GM12878 (cell line): ENCODE data around the gene MRTFA. TPM values are rescaled to one million over a fixed set of nuclear protein-coding genes. Genes with fewer than 3 reads are reported as not detected.

Source experiments
- ATAC-seq: fragments of 200-7000 bp; cut with Tn5 transposase; 3 replicates; pipeline ENCODE4 v1.9.1; 2020; ENCODE audit warnings: mild to moderate bottlenecking, moderate library complexity
- BruUV-seq: library from RNA; stranded (reverse); fragments of 400-500 nt; replicated peaks from 2 replicates; lab custom pipeline; 2021; lab: Mats Ljungman, UMichigan
- CTCF ChIA-PET: fragments of 300-600 bp; sonication (Branson Sonifier 250); formaldehyde crosslinking; extraction: SDS; loops from one replicate; lab custom pipeline; 2021; ENCODE audit warnings: inconsistent platforms; lab: Yijun Ruan, JAX
- POLR2A ChIA-PET: fragments of 350-600 bp; formaldehyde crosslinking; extraction: SDS; loops from one replicate; lab custom pipeline; 2021; ENCODE audit warnings: inconsistent platforms; lab: Charles Lee
- RAD21 ChIA-PET: fragments of 300-600 bp; sonication (Branson Sonifier 250); formaldehyde crosslinking; loops from one replicate; lab custom pipeline; 2023; ENCODE audit warnings: antibody characterized with exemption; ENCODE audit not compliant: unreplicated experiment; lab: Charles Lee
- SMC1A ChIA-PET: fragments of 300-600 bp; sonication (Branson Sonifier 250); formaldehyde crosslinking; loops from one replicate; lab custom pipeline; 2023; ENCODE audit not compliant: unreplicated experiment, uncharacterized antibody; lab: Charles Lee
- DNase-seq: peaks from one replicate; pipeline ENCODE4 v3.0.0-alpha.2; 2011; ENCODE audit warnings: low read depth, low spot score
- FAIRE-seq: peaks from 3 replicates; lab custom pipeline; 2011; peaks lifted over from hg19 to GRCh38; lab: Jason Lieb, UNC
- H2AFZ ChIP-seq: 2 replicates; pipeline ENCODE4 v1.6.0; 2011; ENCODE audit warnings: low read depth, low read length, control low read depth; ENCODE audit not compliant: control insufficient read depth
- H3K27ac ChIP-seq: 2 replicates; pipeline ENCODE4 v1.5.1; 2011; ENCODE audit warnings: control low read depth; ENCODE audit not compliant: control insufficient read depth, insufficient read depth
- H3K27me3 ChIP-seq, 2 experiments: replicated peaks in 1 of 2; 2 replicates each; pipeline versions ENCODE4 v1.6.0 to v1.6.1; 2011; ENCODE audit warnings: low read length in 1 of 2; ENCODE audit not compliant: control insufficient read depth in 2 of 2, insufficient read depth in 2 of 2
- H3K36me3 ChIP-seq, 2 experiments: 2 replicates each; pipeline ENCODE4 v1.5.1; 2011; ENCODE audit warnings: low read length in 1 of 2; ENCODE audit not compliant: control insufficient read depth in 2 of 2, insufficient read depth in 2 of 2
- H3K4me1 ChIP-seq: 2 replicates; pipeline ENCODE4 v1.6.1; 2011; ENCODE audit warnings: mild to moderate bottlenecking, low read length, moderate library complexity, mixed read lengths; ENCODE audit not compliant: control insufficient read depth, insufficient read depth
- H3K4me2 ChIP-seq: 2 replicates; pipeline ENCODE4 v1.6.0; 2011; ENCODE audit warnings: control low read depth; ENCODE audit not compliant: control insufficient read depth, insufficient read depth
- H3K4me3 ChIP-seq: fragments of 200-600 bp; sonication (generic); 2 replicates; pipeline ENCODE4 v1.5.1; 2016
- H3K79me2 ChIP-seq: 2 replicates; pipeline ENCODE4 v1.6.0; 2011; ENCODE audit warnings: low read length; ENCODE audit not compliant: control insufficient read depth, insufficient read depth
- H3K9ac ChIP-seq: 2 replicates; pipeline ENCODE4 v1.8.0; 2011; ENCODE audit warnings: low read length, control low read depth, mixed read lengths; ENCODE audit not compliant: control insufficient read depth, insufficient read depth
- H3K9me3 ChIP-seq: replicated peaks from 3 replicates; pipeline ENCODE4 v1.5.1; 2011; ENCODE audit warnings: mild to moderate bottlenecking, low read length; ENCODE audit not compliant: control insufficient read depth, insufficient read depth
- H4K20me1 ChIP-seq: 2 replicates; pipeline ENCODE4 v1.6.0; 2011; ENCODE audit not compliant: control insufficient read depth, insufficient read depth
- LARP7 ChIP-seq: fragments of 450-650 bp; IDR thresholded peaks from 2 replicates; pipeline ENCODE4 v1.6.1; 2017; ENCODE audit warnings: mild to moderate bottlenecking
- MTA3 ChIP-seq: IDR thresholded peaks from 2 replicates; pipeline ENCODE4 v1.6.1; 2012; ENCODE audit warnings: low read length, inconsistent platforms, borderline replicate concordance
- RAD51 ChIP-seq: fragments of 450-650 bp; IDR thresholded peaks from 2 replicates; pipeline ENCODE4 v1.6.1; 2016; ENCODE audit warnings: moderate library complexity, mild to moderate bottlenecking, inconsistent platforms
- RBBP5 ChIP-seq: fragments of 200-600 bp; sonication (generic); conservative IDR thresholded peaks from 2 replicates; pipeline ENCODE4 v1.6.1; 2016
- WGBS: methylation state at CpG from one replicate; pipeline ENCODE4 v1.1.6; 2016; ENCODE audit warnings: low lambda C conversion rate; ENCODE audit not compliant: insufficient replicate concordance, insufficient coverage; ENCODE audit errors: missing lambda C conversion rate; 5-methylcytosine and 5-hydroxymethylcytosine counted together
- in situ Hi-C: fragments of 300-500 bp; cut with MboI; formaldehyde crosslinking; loops from 9 replicates; pipeline ENCODE4 v1.14.3; 2018; ENCODE audit warnings: mixed read lengths
- intact Hi-C: fragments of 100-400 bp; cut with micrococcal nuclease; formaldehyde crosslinking; loops from one replicate; pipeline ENCODE4 v1.14.2; 2022; ENCODE audit not compliant: unreplicated experiment
- polyA plus RNA-seq, 11 experiments: library from polyadenylated mRNA; depleted of rRNA in 4 of 11; unstranded in 6 of 11; stranded (reverse) in 5 of 11; fragments of >200 nt; fragmentation: Nextera tagmentation in 4 of 11; fragmentation: Illumina TruSeq in 1 of 11; extraction: Ambion mirVana in 4 of 11; extraction: Trizol in 1 of 11; gene quantifications; 1 replicate in 1 of 11; 2 replicates in 10 of 11; pipeline versions ENCODE4 v1.2.1 to v1.2.3, GENCODE V29; 2011 to 2016; ENCODE audit warnings: inconsistent platforms in 2 of 11, missing spikeins in 2 of 11, low read depth in 1 of 11
- total RNA-seq, 4 experiments: library from RNA; depleted of rRNA in 3 of 4; stranded (reverse); fragments of >200 nt in 3 of 4; fragmentation: Illumina TruSeq in 1 of 4; extraction: Trizol in 1 of 4; gene quantifications; 2 replicates each; pipeline versions ENCODE4 v1.2.1 to v1.2.3, GENCODE V29; 2013 to 2021
- TF ChIP-seq, protein P1 (sequence below): IDR thresholded peaks from 2 replicates; pipeline ENCODE4 v1.6.1; 2011; ENCODE audit warnings: borderline replicate concordance, low read depth, mild to moderate bottlenecking, moderate library complexity, low read length; ENCODE audit not compliant: insufficient read depth, poor library complexity, severe bottlenecking

The MRTFA gene
- total and polyA plus RNA-seq, 10 of the 15 experiments (the other 5 are each of a cell fraction or from before 2014, with no cell fraction given): 2.0 to 63.9 (median 17.9) TPM

DNA sequence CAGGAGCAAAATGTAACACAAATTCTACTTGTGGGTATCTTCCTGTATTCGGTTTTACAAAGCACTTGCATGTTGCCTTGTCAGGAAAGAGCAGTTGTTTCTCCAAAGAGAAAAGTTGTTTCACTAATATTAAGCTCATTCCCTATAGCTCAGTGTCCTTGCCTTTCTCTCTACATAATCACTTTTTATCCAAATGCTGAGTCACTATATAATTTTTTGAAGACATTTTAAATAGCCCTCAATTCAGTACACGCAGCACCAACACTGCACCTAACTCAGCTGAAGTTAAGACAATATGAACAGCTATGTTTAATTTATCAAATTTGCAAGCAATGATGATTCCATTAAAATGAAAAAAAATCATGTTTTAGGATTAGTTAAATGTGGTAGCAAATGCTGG, 14.5 kb upstream of the MRTFA start:
- peak overlapping the region; percentile 75 for H3K4me2 ChIP-seq
- H4K20me1 ChIP-seq: no peaks in the 10 kb centered on the region
- H3K9ac ChIP-seq: peak overlapping the region; percentile 79; the same call in 1 of the 2 replicates
- H3K4me3 ChIP-seq: no peak overlapping the region
- H3K79me2 ChIP-seq: no peaks in the 10 kb centered on the region
- peaks cover 15% of the 10 kb centered on the region for H3K4me1 ChIP-seq
- H2AFZ ChIP-seq: peak overlapping the region; percentile 37; the same call in 1 of the 2 replicates
- RAD21 ChIA-PET: interaction anchor here (0.9 to 2.9 kb wide), 5 partner anchors 14 to 248 kb away, joined by 3 to 12 read pairs (median 7); partner anchors contain the start of gene MRTFA
- in situ Hi-C loops (no loop called here), intact Hi-C loops (no loop called here)
- SMC1A ChIA-PET: interaction anchor here (0.9 to 2.7 kb wide), 8 partner anchors 9 to 248 kb away, joined by 3 to 10 read pairs (median 4); no protein-coding TSS in a partner anchor
- peak overlapping the region; percentile 85 for H3K27ac ChIP-seq
- WGBS: 7% methylated on average over 2 of the region's 2 CpGs
- POLR2A ChIA-PET: interaction anchor here (1.1 to 1.2 kb wide), 2 partner anchors 248 to 276 kb away, joined by 3 read pairs; no protein-coding TSS in a partner anchor
- H3K36me3 ChIP-seq: no peaks in the 10 kb centered on the region
- H3K27me3 ChIP-seq: no peaks in the 10 kb centered on the region
- CTCF ChIA-PET: interaction anchor here (1.0 to 11.1 kb wide), 5 partner anchors 32 to 248 kb away, joined by 3 to 339 read pairs (median 12); no protein-coding TSS in a partner anchor
- DNase-seq (no peak), ATAC-seq (no peak), FAIRE-seq (no peak)
- TF ChIP-seq, protein P1, sequence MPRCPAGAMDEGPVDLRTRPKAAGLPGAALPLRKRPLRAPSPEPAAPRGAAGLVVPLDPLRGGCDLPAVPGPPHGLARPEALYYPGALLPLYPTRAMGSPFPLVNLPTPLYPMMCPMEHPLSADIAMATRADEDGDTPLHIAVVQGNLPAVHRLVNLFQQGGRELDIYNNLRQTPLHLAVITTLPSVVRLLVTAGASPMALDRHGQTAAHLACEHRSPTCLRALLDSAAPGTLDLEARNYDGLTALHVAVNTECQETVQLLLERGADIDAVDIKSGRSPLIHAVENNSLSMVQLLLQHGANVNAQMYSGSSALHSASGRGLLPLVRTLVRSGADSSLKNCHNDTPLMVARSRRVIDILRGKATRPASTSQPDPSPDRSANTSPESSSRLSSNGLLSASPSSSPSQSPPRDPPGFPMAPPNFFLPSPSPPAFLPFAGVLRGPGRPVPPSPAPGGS: no peak
- TF ChIP-seq LARP7: no peak
- no peak for TF ChIP-seq RBBP5
- TF ChIP-seq MTA3: no peak
- no peak for TF ChIP-seq RAD51
- no TSS peak for BruUV-seq
- no peaks in the 10 kb centered on the region for H3K9me3 ChIP-seq
